K562 (cell line): ENCODE results near the gene PNRC1. TPM values are rescaled to one million over a fixed set of nuclear protein-coding genes. Genes with fewer than 3 reads are reported as not detected.

Experiments
- CREM ChIP-seq: IDR thresholded peaks from 2 replicates; pipeline ENCODE4 v1.6.1; 2014; ENCODE audit warnings: antibody characterized with exemption, low read depth
- MCM2 ChIP-seq: fragments of 450-650 bp; IDR thresholded peaks from 2 replicates; pipeline ENCODE4 v1.6.1; 2017; ENCODE audit warnings: low read depth, mild to moderate bottlenecking
- MCM7 ChIP-seq, 2 experiments: fragments of 450-650 bp; IDR thresholded peaks; 2 replicates each; pipeline ENCODE4 v1.6.1; 2016 to 2018
- MED1 ChIP-seq: sonication (generic); formaldehyde crosslinking; IDR thresholded peaks from 2 replicates; pipeline ENCODE4 v1.8.1; 2023; ENCODE audit warnings: missing genetic modification reagents, borderline replicate concordance
- MEF2A ChIP-seq: IDR thresholded peaks from 2 replicates; pipeline ENCODE4 v1.6.1; 2011; ENCODE audit warnings: low read depth, mild to moderate bottlenecking, low read length, moderate library complexity; ENCODE audit not compliant: control insufficient read depth
- MTA3 ChIP-seq: fragments of 450-650 bp; formaldehyde crosslinking; IDR thresholded peaks from 2 replicates; pipeline ENCODE4 v1.6.1; 2017; ENCODE audit warnings: mild to moderate bottlenecking, borderline replicate concordance
- PHB2 ChIP-seq: fragments of 450-650 bp; IDR thresholded peaks from 2 replicates; pipeline ENCODE4 v1.6.1; 2017; ENCODE audit warnings: low read depth
- RERE ChIP-seq: sonication (generic); formaldehyde crosslinking; IDR thresholded peaks from 2 replicates; pipeline ENCODE4 v1.8.0; 2023; ENCODE audit warnings: missing genetic modification reagents, mild to moderate bottlenecking, borderline replicate concordance
- TCF7L2 ChIP-seq: fragments of 150-350 bp; IDR thresholded peaks from 2 replicates; pipeline ENCODE4 v1.6.1; 2016; ENCODE audit warnings: low read depth, mild to moderate bottlenecking, low read length, moderate library complexity
- ZBTB11 ChIP-seq, 3 experiments: fragments of 200-800 bp in 1 of 3; fragments of 250-450 bp in 1 of 3; fragments of 450-650 bp in 1 of 3; sonication (Bioruptor Pico) in 1 of 3; sonication (Bioruptor generic) in 1 of 3; formaldehyde crosslinking in 1 of 3; IDR thresholded peaks; 2 replicates each; pipeline versions ENCODE4 v1.6.1 to v1.8.0; 2016 to 2022; ENCODE audit warnings: mild to moderate bottlenecking in 2 of 3, missing genetic modification characterization in 2 of 3, missing compliant biosample characterization in 1 of 3, moderate library complexity in 1 of 3
- ZNF431 ChIP-seq: sonication (generic); formaldehyde crosslinking; IDR thresholded peaks from 2 replicates; pipeline ENCODE4 v1.8.0; 2022; ENCODE audit warnings: mild to moderate bottlenecking, missing genetic modification reagents
- ZNF584 ChIP-seq: fragments of 200-800 bp; sonication (Bioruptor generic); IDR thresholded peaks from 2 replicates; pipeline ENCODE4 v1.6.1; 2016; ENCODE audit warnings: low read depth, mild to moderate bottlenecking, missing genetic modification characterization, missing compliant biosample characterization
- ZNF592 ChIP-seq: fragments of 450-650 bp; IDR thresholded peaks from 2 replicates; pipeline ENCODE4 v1.6.1; 2017; ENCODE audit warnings: antibody characterized with exemption, mild to moderate bottlenecking
- polyA plus RNA-seq, 8 experiments: library from polyadenylated mRNA; depleted of rRNA in 4 of 8; stranded (reverse) in 5 of 8; unstranded in 3 of 8; fragments of >200 nt; fragmentation: Nextera tagmentation in 2 of 8; fragmentation: Illumina TruSeq in 1 of 8; extraction: Ambion mirVana in 2 of 8; extraction: Trizol in 1 of 8; gene quantifications; 2 replicates each; pipeline versions ENCODE4 v1.2.1 to v1.2.3, GENCODE V29; 2011 to 2014; ENCODE audit warnings: inconsistent platforms in 1 of 8, missing spikeins in 1 of 8
- total RNA-seq, 7 experiments: library from RNA; depleted of rRNA in 6 of 7; stranded (reverse); fragments of >200 nt in 6 of 7; fragmentation: Illumina TruSeq in 2 of 7; extraction: Trizol in 2 of 7; gene quantifications; 2 replicates each; pipeline versions ENCODE4 v1.2.1 to v1.2.3, GENCODE V29; 2011 to 2021; ENCODE audit warnings: low replicate concordance in 1 of 7

PNRC1 gene
- total and polyA plus RNA-seq, 9 of the 15 experiments (the other 6 are each of a cell fraction or from before 2014, with no cell fraction given), result 1.2 to 10.8 (median 6.5) TPM

- TF ChIP-seq CREM, result peak; percentile 67
- TF ChIP-seq ZNF431, result no peak
- no peak for TF ChIP-seq MEF2A
- TF ChIP-seq ZBTB11 (CRISPR knock-in tag; IDR thresholded peaks at IDR 0.05), result peak in 1 of 3 experiments; percentile 45; a peak in 1 of 6 replicates
- TF ChIP-seq MTA3, result 0 out of 2 replicates have a peak, but pooled peaks have one; percentile 31
- no peak for TF ChIP-seq RERE (CRISPR knock-in tag)
- peak; percentile 39; the same call in 1 of the 2 replicates for TF ChIP-seq ZNF592
- no peak for TF ChIP-seq PHB2
- 0 out of 2 replicates have a peak, but pooled peaks have one; percentile 71 for TF ChIP-seq ZNF584 (CRISPR knock-in tag)
- TF ChIP-seq MCM2, result no peak
- TF ChIP-seq MED1 (CRISPR knock-in tag), result no peak
- no peak for TF ChIP-seq MCM7 (IDR thresholded peaks at IDR 0.05)
- no peak for TF ChIP-seq TCF7L2
Observed at GRCh38 chr6:89035252-89036101, 45.1 kb upstream of the PNRC1 start (continued).
